ENCODE results near the gene DZIP1L.

DZIP1L gene

GRCh38 chr3:138036572-138036971 lies 78.8 kb downstream of the DZIP1L start:
- no peak overlapping the region for H3K4me3 ChIP-seq (ENCODE audit: low read depth, low read length)
- no peak for DNase-seq
- no peaks in the 10 kb centered on the region for H3K27me3 ChIP-seq (ENCODE audit: insufficient read depth, low read depth, severe bottlenecking)
- H3K36me3 ChIP-seq = peaks cover 7% of the 10 kb centered on the region; the same call in 1 of the 2 replicates
- H3K9me3 ChIP-seq (ENCODE audit: severe bottlenecking) = no peaks in the 10 kb centered on the region
- no peak overlapping the region for H3K27ac ChIP-seq
- TF ChIP-seq, protein P1, sequence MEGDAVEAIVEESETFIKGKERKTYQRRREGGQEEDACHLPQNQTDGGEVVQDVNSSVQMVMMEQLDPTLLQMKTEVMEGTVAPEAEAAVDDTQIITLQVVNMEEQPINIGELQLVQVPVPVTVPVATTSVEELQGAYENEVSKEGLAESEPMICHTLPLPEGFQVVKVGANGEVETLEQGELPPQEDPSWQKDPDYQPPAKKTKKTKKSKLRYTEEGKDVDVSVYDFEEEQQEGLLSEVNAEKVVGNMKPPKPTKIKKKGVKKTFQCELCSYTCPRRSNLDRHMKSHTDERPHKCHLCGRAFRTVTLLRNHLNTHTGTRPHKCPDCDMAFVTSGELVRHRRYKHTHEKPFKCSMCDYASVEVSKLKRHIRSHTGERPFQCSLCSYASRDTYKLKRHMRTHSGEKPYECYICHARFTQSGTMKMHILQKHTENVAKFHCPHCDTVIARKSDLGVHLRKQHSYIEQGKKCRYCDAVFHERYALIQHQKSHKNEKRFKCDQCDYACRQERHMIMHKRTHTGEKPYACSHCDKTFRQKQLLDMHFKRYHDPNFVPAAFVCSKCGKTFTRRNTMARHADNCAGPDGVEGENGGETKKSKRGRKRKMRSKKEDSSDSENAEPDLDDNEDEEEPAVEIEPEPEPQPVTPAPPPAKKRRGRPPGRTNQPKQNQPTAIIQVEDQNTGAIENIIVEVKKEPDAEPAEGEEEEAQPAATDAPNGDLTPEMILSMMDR (IDR thresholded peaks at IDR 0.05; ENCODE audit: low read depth, low read length) = no peak

DNA sequence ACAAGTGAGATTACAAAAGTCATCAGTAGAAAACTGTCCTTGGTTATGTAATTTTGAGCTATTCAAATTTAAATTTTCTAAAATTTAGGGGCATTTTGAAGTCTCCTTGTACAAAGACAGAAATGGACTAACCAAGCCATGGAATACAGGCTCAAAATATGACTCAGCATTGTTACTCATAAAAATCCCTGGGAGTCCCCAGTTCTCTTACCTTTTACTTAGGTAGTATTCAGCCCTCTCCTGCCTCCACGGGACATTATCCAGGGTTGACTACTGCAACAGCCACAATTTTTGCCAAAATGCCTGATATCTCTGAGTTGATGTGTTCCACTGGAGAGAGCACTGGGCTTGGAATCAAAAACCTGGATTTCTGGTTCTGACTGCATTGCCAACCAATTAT lies 80.5 kb downstream of the DZIP1L start:
- H3K36me3 ChIP-seq = peaks cover 11% of the 10 kb centered on the region; the same call in 1 of the 2 replicates
- no peaks in the 10 kb centered on the region for H3K27me3 ChIP-seq (ENCODE audit: insufficient read depth, low read depth, severe bottlenecking)
- H3K27ac ChIP-seq = no peak overlapping the region
- no peak overlapping the region for H3K4me3 ChIP-seq (ENCODE audit: low read depth, low read length)
- H3K9me3 ChIP-seq (ENCODE audit: severe bottlenecking) = no peaks in the 10 kb centered on the region
- DNase-seq = no peak
- TF ChIP-seq, protein P1 (IDR thresholded peaks at IDR 0.05; ENCODE audit: low read depth, low read length) = no peak

GRCh38 chr3:138033202-138033691 lies 82.2 kb downstream of the DZIP1L start:
- no peaks in the 10 kb centered on the region for H3K9me3 ChIP-seq (ENCODE audit: severe bottlenecking)
- TF ChIP-seq, protein P1 (IDR thresholded peaks at IDR 0.05; ENCODE audit: low read depth, low read length) = no peak
- DNase-seq = no peak
- H3K4me3 ChIP-seq (ENCODE audit: low read depth, low read length) = no peak overlapping the region
- no peaks in the 10 kb centered on the region for H3K27me3 ChIP-seq (ENCODE audit: insufficient read depth, low read depth, severe bottlenecking)
- peaks cover 11% of the 10 kb centered on the region; the same call in 1 of the 2 replicates for H3K36me3 ChIP-seq
- no peak overlapping the region for H3K27ac ChIP-seq

DNA sequence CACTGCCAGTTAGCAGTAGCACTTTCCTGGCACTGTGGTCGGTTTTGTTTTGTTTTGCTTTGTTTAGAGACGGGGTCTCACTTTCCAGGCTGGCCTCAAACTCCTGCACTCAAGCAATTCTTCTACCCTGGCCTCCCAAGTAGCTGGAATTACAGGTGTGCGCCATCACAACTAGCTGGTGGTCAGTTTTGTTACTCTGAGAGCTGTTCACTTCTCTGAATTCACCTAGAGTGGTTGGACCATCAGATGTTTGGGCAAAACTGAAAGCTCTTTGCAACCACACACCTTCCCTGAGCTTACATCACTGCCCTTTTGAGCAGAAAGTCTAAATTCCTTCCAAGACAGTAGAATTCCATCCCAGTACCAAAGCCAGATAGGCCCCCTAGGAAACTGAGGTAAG lies 82.8 kb downstream of the DZIP1L start:
- DNase-seq = no peak
- H3K27me3 ChIP-seq (ENCODE audit: insufficient read depth, low read depth, severe bottlenecking) = no peaks in the 10 kb centered on the region
- TF ChIP-seq, protein P1 (IDR thresholded peaks at IDR 0.05; ENCODE audit: low read depth, low read length) = no peak
- peaks cover 11% of the 10 kb centered on the region; the same call in 1 of the 2 replicates for H3K36me3 ChIP-seq
- H3K27ac ChIP-seq = no peak overlapping the region
- H3K4me3 ChIP-seq (ENCODE audit: low read depth, low read length) = no peak overlapping the region
- no peaks in the 10 kb centered on the region for H3K9me3 ChIP-seq (ENCODE audit: severe bottlenecking)

DNA sequence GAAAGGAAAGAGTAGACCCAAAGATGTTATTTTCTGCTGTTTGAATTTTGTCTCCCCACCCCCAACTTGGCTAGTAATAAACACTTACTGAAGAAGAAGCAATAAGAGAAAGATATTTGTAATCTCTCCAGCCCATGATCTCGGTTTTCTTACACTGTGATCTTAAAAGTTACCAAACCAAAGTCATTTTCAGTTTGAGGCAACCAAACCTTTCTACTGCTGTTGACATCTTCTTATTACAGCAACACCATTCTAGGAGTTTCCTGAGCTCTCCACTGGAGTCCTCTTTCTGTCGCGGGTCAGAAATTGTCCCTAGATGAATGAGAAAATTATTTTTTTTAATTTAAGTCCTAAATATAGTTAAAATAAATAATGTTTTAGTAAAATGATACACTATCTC lies 83.9 kb downstream of the DZIP1L start:
- no peak for DNase-seq
- Histone ChIP-seq H3K27me3 (ENCODE audit: insufficient read depth, low read depth, severe bottlenecking) (no peaks in the 10 kb centered on the region), H3K36me3 (peaks cover 7% of the 10 kb centered on the region; the same call in 1 of the 2 replicates), H3K4me3 (ENCODE audit: low read depth, low read length) (no peak overlapping the region), H3K27ac (no peak overlapping the region), H3K9me3 (ENCODE audit: severe bottlenecking) (no peaks in the 10 kb centered on the region)
- TF ChIP-seq, protein P1 (IDR thresholded peaks at IDR 0.05; ENCODE audit: low read depth, low read length) = no peak

GRCh38 chr3:138030734-138031280 lies 84.6 kb downstream of the DZIP1L start:
- DNase-seq = no peak
- no peak overlapping the region for H3K4me3 ChIP-seq (ENCODE audit: low read depth, low read length)
- TF ChIP-seq, protein P1 (IDR thresholded peaks at IDR 0.05; ENCODE audit: low read depth, low read length) = no peak
- peaks cover 7% of the 10 kb centered on the region; the same call in 1 of the 2 replicates for H3K36me3 ChIP-seq
- no peaks in the 10 kb centered on the region for H3K9me3 ChIP-seq (ENCODE audit: severe bottlenecking)
- no peak overlapping the region for H3K27ac ChIP-seq
- no peaks in the 10 kb centered on the region for H3K27me3 ChIP-seq (ENCODE audit: insufficient read depth, low read depth, severe bottlenecking)
